GM12891 (cell line): ENCODE results near the gene COG5.

ENCODE experiments used
- POLR2A ChIP-seq: IDR thresholded peaks from 2 replicates; pipeline ENCODE4 v1.6.1; 2011; ENCODE audit warnings: low read depth, low read length, control low read depth
- POLR2AphosphoS5 ChIP-seq: IDR thresholded peaks from 2 replicates; pipeline ENCODE4 v1.6.1; 2011; ENCODE audit warnings: low read depth, low read length, control low read depth
- SPI1 ChIP-seq: IDR thresholded peaks from 2 replicates; pipeline ENCODE4 v1.6.1; 2011; ENCODE audit warnings: low read depth, low read length, control low read depth
- TAF1 ChIP-seq: IDR thresholded peaks from 2 replicates; pipeline ENCODE4 v1.6.1; 2011; ENCODE audit warnings: low read depth, low read length, control low read depth

- TF ChIP-seq POLR2A = no peak
- TF ChIP-seq POLR2AphosphoS5 = no peak
- no peak for TF ChIP-seq TAF1
- no peak for TF ChIP-seq SPI1
Measured at GRCh38 chr7:107294182-107294581, 269.5 kb downstream of the COG5 start.
